HG03135 (cell line): ENCODE measurements around the gene PEMT.
A peak's percentile ranks its signal among the peaks of the same experiment; 100 is the strongest.
"Not testable (repeated sequence)": the region's sequence is repeated elsewhere in the genome, so short reads cannot be mapped to it uniquely, and the experiment has no call there.

Source experiments
- ATAC-seq: cut with Tn5 transposase; IDR thresholded peaks from one replicate; pipeline ENCODE4 v1.9.1; 2021; ENCODE audit warnings: mild to moderate bottlenecking, moderate library complexity; ENCODE audit not compliant: unreplicated experiment

The PEMT gene

DNA sequence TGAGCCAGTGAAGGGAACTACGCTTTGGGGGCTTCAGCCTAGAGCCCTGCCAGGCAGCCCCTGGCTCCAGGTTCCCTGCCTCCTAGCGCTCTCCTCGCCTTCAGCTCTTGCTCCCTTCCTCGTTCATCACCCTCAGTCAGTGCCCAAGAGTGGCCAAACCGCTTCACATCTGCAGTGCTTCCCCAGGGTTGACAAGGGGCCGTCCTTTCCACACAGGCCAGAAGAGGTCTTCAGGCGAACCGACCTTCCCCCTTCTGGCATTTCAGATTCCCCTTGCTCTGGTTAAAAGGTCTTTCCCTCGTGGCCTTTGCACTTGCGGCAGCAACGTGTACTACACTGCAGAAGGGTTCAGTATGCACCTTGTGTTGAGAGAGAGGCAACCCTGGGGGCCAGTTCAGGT is 99.4 kb downstream of the PEMT start:
- ATAC-seq = no peak

- ATAC-seq = no peak
These were observed 99.9 kb downstream of the PEMT start for GRCh38 chr17:17491546-17491988.

GRCh38 chr17:17491031-17491471 is 100.5 kb downstream of the PEMT start:
- ATAC-seq = no peak

DNA sequence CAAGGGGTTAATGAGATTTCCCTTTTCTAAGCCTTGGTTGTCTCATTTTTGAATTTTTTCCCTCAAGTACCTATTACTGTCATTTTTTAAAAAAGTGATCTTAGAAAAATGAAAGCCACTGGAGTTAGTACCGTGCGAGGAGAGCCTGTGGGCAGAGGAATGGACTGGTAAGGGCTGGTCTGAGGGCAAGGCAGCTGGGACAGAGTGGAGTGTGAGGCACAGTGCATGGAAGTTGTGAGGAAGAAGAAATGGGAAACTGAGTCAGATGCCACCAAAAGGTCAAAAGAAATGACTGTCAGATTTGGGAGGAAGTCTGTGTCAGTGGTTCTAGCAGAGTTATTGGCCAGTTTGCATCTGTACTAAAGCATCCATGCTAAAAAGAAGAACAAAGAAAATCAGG is 103.5 kb downstream of the PEMT start:
- ATAC-seq = no peak

DNA sequence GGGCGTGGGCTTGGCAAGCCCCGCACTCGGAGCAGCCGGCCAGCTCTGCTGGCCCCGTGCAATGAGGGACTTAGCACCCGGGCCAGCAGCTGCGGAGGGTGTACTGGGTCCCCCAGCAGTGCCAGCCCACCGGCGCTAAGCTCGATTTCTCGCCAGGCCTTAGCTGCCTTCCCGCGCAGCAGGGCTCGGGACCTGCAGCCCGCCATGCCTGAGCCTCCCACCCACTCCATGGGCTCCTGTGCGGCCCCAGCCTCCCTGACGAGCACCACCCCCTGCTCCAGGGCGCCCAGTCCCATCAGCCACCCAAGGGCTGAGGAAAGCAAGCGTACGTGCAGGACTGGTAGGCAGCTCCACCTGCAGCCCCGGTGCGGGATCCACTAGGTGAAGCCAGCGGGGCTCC is 105.1 kb downstream of the PEMT start:
- not testable (repeated sequence) for ATAC-seq

DNA sequence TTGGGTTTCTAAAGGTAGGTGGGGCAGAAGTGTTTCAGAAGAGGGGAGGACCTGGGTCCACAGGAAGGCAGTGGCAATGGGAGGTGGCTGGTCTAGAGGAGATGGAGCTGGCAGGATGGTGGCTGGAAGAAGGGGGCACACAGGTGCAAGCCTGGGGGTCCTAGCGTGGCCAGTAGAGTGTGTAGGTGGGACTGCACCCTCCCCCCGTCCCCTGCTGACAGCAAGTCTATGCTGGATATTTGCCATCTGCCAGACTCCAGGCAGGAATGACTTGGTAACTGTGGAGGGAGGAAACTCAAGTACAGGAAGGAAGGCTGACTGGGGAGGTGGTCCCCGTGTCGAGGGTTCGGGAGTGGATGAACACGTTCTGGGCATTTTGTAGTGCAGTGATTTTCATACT is 106.1 kb downstream of the PEMT start:
- no peak for ATAC-seq

- ATAC-seq = no peak
These were observed 107.0 kb downstream of the PEMT start for GRCh38 chr17:17484451-17484899.

- no peak for ATAC-seq
These were observed 109.6 kb downstream of the PEMT start for GRCh38 chr17:17481860-17482259.

DNA sequence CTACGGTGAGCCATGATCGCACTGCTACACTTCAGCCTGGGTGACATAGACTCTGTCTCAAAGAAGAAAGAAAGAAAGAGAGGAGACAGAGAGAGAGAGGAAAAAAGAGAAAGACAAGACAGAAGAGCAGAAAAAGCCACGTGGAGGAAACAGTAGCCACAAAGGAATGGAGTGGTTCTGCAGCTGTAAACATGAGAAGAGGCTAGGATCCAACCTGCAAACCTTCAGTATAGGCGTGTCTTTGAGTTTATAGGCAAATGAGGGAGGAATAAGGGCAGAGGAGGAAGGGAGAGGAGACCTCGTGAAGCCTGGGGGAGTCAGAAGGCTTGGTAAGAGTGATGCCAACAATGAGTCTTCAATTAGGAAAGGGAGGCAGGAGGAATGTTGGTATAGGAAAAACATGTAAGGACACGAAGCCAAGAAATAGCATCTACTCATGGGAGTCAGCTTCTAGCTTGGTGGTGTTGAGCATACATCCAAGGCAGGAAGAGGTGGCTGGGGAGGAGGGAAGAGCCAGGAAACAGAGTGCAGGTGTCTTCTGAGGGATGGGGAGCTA is 110.8 kb downstream of the PEMT start:
- no peak for ATAC-seq

DNA sequence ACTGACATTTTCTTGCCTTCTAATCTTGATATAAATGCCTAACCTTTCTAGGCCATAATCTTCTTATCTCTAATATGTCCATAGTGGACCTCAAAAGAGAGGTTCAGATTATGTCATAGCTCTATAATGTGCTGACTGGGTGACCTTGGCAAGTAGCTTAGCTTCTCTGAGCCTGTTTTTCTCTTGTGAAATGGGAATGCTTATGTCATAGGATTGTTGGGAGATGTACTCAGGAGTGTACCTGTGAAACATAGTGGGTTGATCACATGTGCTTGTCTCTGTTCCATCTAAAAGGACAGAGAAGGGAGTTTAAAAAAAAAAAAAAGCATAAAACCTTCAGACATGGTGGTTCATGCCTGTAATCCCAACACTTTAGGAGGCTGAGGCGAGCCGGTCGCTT is 112.3 kb downstream of the PEMT start:
- no peak for ATAC-seq

DNA sequence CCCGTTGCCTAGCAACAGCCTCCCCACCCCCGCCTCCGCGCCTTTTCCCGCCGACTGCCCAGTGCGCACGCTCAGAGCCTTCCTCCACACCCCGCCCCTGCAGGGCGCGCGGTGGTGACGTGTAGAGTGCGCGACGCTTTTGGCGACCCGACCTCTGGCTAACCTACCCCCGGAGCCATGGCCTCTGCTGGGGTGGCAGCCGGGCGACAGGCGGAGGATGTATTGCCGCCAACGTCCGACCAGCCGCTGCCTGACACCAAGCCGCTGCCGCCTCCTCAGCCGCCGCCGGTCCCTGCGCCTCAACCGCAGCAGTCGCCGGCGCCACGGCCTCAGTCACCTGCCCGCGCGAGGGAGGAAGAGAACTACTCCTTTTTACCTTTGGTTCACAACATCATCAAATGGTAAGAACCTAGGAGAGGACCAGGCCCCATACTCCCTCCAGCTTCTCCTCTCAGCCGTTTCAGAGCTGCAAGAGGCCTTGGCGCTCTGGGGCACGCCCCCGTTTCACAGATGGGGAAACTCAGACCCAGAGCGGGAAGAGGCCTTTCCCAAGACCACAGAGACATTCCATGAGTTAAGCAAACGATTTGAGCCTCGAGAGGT is 114.5 kb downstream of the PEMT start, which contains the start of gene MED9:
Gene MED9, plus strand, starts transcription at position 136 of the 603 bp plus-strand sequence. Its CDS starts 42 bp downstream, at position 178.
- peak; percentile 83 for ATAC-seq

DNA sequence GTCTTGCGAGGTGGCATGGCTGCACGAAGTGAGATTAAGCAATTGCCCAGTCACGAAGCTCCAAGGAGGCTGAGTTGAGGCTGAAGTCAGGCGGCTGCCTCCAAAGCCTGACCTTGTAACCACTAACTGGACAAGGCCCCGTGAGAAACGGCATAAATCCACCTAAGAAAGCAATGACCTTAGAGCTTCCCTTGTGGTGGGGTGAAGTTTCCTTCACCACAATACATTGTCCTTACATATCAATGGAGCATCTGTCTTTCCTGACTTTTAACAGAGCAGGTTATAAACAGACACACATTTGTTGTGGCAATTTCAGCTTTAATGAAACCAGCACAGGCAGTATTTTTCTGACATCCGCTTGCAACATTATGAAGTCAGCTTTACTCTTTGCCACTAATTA is 117.2 kb downstream of the PEMT start:
- no peak for ATAC-seq

DNA sequence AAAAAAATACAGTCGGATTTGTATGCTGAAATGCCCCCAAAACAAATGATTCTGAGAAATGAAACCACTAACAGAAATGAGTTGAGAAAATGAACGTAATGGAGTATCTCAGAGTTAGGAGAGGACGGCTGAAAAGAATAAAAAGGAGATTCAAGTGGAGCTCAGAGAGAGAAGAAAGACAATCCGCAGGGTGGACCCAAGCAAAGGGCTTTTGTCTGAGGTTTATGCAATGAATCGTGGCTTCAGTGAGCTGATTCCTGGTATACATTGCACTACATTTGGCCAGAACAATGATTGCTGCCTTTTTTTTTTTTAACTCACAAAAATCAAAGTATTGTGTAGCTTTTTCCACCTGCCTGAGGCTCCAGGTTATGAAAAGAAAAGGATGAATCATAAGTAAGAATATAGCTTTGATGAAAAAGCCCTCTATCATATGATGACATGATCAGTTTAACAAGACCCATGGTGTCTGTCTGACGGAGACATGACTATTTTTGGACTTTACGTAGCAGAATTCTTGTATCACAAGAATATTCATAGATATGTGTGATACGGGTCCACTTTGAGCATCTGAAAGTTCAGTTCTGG is 119.1 kb downstream of the PEMT start:
- ATAC-seq = no peak

- ATAC-seq = no peak
These were observed 121.5 kb downstream of the PEMT start for GRCh38 chr17:17469996-17470395.

DNA sequence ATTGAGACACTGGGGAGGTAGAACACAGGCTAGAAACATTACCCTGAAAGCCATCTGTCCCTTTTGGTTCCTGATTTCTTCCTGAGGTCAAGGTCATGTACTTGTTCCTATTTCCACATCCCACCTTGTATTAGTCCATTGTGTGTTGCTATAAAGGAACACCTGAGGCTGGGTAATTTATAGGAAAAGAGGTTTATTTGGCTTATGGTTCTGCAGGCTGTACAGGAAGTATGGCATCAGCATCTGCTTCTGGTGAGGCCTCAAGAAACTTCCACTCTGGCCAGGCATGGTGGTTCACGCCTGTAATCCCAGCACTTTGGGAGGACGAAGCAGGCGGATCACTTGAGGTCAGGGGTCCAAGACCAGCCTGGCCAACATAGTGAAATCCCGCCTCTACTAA is 122.2 kb downstream of the PEMT start:
- no peak for ATAC-seq

- ATAC-seq = no peak
These were observed 123.1 kb downstream of the PEMT start for GRCh38 chr17:17468217-17469010.

DNA sequence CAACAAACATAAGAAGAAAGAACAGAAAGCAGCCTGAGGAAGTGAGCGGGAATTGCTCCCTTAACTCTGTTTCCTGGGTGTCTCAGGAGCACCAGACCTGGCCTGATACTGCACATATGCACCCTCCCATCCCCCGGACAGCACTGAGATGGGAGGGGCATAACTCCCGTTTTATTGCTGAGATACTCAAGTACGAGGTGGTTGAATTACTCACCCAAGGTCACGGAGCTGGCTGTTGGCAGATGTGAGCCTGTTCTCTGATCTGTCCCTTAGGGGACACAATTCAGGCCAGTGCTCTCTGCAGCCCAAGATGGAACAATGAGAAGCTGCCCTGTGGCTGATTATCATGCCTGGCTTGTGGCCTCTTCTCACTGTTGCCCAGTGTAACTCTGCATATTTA is 123.8 kb downstream of the PEMT start:
- ATAC-seq = no peak

GRCh38 chr17:17467016-17467415 is 124.5 kb downstream of the PEMT start:
- no peak for ATAC-seq

DNA sequence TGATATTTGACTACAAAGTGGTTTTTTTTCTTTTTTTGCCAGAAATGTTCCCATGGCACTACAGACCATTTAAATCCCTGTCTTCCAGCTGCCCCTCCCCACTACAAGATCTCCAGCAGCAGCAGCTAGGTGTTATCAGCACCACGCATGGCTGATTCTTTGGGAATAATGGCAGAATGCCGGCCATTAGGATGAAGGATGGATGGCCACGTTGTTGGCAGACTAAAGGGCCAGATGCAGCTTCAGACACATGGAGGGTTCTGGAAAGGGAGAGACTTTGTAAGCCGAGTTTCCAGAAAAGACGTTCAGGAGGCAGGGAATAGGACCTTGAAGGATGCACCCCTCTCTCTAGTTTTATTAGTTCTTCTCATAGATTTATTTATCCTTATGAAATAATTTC is 125.0 kb downstream of the PEMT start:
- no peak for ATAC-seq

- ATAC-seq = not testable (repeated sequence)
These were observed 125.6 kb downstream of the PEMT start for GRCh38 chr17:17465878-17466277.

GRCh38 chr17:17463821-17464220 is 127.7 kb downstream of the PEMT start:
- ATAC-seq = no peak
